WTC11 (cell line): Measurements from ENCODE around the gene EOGT.

ENCODE experiments used
- ATF6 ChIP-seq: sonication (generic); formaldehyde crosslinking; IDR thresholded peaks from 2 replicates; pipeline ENCODE4 v1.8.1; 2023; ENCODE audit warnings: mild to moderate bottlenecking, missing genetic modification reagents
- CREB1 ChIP-seq: sonication (generic); formaldehyde crosslinking; IDR thresholded peaks from 2 replicates; pipeline ENCODE4 v1.8.0; 2023; ENCODE audit warnings: mild to moderate bottlenecking, missing genetic modification reagents
- ESRRA ChIP-seq: sonication (generic); formaldehyde crosslinking; IDR thresholded peaks from 2 replicates; pipeline ENCODE4 v1.8.1; 2022; ENCODE audit warnings: mild to moderate bottlenecking, missing genetic modification reagents, borderline replicate concordance
- SMAD4 ChIP-seq: sonication (generic); formaldehyde crosslinking; IDR thresholded peaks from 2 replicates; pipeline ENCODE4 v1.8.0; 2022; ENCODE audit warnings: mild to moderate bottlenecking, missing genetic modification reagents
- SP1 ChIP-seq: sonication (generic); formaldehyde crosslinking; conservative IDR thresholded peaks from 2 replicates; pipeline ENCODE4 v1.8.1; 2022; ENCODE audit warnings: missing genetic modification reagents
- TF ChIP-seq, protein P1 (sequence below): fragments of 200-600 bp; IDR thresholded peaks from 2 replicates; pipeline ENCODE4 v1.8.0; 2022; ENCODE audit warnings: antibody characterized with exemption

DNA sequence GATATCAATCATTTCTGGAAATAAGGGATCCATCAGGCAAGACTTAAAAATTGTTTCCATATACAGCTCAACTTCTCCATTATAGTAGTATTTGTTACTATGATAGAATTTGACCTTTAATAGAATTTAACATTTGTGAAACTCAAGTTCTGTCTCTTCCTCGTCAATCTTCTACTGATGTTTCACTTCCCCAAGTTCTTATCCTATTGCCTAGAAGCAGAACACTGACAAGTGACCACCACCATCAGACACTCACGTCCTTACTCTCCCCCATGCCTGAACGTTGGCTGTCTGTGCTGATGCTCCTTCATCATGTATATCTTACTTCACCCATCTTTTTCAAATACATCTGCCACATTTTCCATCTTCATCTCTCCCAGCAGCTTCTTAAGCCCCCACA is 54.6 kb downstream of the EOGT start:
- TF ChIP-seq, protein P1, sequence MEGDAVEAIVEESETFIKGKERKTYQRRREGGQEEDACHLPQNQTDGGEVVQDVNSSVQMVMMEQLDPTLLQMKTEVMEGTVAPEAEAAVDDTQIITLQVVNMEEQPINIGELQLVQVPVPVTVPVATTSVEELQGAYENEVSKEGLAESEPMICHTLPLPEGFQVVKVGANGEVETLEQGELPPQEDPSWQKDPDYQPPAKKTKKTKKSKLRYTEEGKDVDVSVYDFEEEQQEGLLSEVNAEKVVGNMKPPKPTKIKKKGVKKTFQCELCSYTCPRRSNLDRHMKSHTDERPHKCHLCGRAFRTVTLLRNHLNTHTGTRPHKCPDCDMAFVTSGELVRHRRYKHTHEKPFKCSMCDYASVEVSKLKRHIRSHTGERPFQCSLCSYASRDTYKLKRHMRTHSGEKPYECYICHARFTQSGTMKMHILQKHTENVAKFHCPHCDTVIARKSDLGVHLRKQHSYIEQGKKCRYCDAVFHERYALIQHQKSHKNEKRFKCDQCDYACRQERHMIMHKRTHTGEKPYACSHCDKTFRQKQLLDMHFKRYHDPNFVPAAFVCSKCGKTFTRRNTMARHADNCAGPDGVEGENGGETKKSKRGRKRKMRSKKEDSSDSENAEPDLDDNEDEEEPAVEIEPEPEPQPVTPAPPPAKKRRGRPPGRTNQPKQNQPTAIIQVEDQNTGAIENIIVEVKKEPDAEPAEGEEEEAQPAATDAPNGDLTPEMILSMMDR = no peak
- TF ChIP-seq ESRRA (CRISPR knock-in tag) (no peak), SMAD4 (CRISPR knock-in tag) (no peak), CREB1 (CRISPR knock-in tag) (no peak), SP1 (CRISPR knock-in tag) (no peak), ATF6 (CRISPR knock-in tag) (no peak)
